Kasumi-1 (cell line): ENCODE measurements around the gene ALG14.
A peak's percentile ranks its signal among the peaks of the same experiment; 100 is the strongest.
"Not testable (repeated sequence)": the region's sequence is repeated elsewhere in the genome, so short reads cannot be mapped to it uniquely, and the experiment has no call there.

Experiments
- DNase-seq, 2 experiments: peaks; one replicate each; lab custom pipeline; 2025; lab: John Stamatoyannopoulos, UW

The ALG14 gene, protein sequence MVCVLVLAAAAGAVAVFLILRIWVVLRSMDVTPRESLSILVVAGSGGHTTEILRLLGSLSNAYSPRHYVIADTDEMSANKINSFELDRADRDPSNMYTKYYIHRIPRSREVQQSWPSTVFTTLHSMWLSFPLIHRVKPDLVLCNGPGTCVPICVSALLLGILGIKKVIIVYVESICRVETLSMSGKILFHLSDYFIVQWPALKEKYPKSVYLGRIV

DNA sequence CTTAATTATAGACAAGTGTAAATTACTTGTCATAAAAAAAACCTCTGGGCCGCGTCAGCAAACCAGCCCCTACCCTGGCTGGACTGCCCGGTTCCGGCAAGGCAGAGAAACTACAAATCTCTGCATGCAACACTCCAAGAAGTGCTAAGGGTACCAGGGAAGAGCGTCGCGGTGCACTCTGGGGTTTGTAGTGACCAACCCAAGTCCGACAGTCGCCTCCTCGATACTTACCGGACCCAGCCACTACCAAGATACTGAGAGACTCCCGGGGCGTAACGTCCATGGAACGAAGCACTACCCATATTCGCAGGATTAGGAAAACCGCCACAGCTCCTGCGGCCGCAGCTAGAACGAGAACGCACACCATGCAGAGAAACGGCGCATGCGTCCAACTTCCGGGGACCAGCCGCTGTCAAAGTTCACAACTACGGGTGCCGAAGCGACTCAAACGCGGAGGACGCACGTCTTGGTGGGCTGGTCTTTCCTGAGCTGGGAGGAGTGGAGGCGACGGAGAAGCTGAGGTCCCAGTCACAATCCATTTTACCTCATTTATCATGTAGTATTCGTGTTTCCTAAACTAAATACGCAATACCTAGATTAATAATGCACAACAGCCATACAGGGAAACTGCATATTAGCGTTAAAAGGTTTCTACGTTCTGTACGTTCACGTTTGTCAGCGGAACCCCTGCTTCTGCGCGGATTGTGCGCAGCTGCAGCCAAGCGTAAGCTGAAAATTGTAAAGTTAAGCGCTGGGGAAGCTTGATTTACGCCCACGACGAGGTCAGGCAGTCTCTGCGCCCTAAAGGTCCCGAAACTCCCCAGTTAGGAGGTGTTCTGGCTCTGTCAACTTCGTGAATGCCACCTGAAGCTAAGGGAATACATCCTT lies at the start of gene ALG14:
ALG14 (minus strand) TSS at position 420 of the 888 bp plus-strand sequence; CDS start at position 367, 53 bp downstream.
- DNase-seq = peak; percentile 94 to 96

- no peak for DNase-seq
Measured at GRCh38 chr1:95122151-95122697, 49.5 kb upstream of the ALG14 start.

DNA sequence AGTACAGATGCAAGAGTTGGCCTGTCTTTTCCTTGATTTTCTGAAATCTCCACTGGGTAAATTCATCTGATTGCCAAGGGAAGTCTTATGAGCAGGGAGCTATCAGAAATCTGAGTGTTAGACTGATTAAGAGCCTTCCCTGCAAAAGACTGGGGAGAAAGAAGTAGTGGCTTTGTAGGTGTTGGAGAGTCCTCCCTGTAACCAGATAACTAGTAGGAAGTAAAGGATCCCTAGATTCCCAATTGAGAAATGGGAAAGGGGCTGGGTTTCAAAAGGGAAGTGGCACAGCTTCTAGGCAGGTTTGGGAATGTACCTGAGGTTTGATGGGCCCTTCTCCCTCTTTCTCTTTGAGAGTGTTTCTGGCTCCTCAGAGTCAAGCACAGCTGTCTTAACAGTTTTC lies 46.5 kb upstream of the ALG14 start:
- no peak for DNase-seq

- no peak for DNase-seq
Measured at GRCh38 chr1:95118710-95119109, 46.0 kb upstream of the ALG14 start.

DNA sequence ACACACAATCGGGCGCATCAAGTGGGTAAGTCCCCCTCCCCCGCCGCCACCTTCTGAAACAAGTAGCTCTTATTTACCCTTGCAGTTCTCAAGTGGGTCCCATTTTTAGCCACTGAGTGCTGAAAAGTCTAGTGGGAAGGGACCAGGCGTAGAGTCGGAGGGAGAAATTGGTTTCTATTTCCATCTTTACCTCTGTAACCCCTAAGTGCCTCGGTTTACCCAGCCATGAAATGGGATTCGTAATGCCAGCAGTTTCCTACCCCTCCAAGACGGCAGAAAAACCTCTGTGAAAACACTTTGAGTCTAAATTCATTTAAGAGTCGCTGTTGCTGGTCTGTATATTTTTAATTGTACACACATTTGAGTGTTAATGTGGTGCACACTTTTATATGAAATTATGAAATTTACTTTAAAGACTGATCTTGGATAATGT lies 45.3 kb upstream of the ALG14 start:
- no peak for DNase-seq

DNA sequence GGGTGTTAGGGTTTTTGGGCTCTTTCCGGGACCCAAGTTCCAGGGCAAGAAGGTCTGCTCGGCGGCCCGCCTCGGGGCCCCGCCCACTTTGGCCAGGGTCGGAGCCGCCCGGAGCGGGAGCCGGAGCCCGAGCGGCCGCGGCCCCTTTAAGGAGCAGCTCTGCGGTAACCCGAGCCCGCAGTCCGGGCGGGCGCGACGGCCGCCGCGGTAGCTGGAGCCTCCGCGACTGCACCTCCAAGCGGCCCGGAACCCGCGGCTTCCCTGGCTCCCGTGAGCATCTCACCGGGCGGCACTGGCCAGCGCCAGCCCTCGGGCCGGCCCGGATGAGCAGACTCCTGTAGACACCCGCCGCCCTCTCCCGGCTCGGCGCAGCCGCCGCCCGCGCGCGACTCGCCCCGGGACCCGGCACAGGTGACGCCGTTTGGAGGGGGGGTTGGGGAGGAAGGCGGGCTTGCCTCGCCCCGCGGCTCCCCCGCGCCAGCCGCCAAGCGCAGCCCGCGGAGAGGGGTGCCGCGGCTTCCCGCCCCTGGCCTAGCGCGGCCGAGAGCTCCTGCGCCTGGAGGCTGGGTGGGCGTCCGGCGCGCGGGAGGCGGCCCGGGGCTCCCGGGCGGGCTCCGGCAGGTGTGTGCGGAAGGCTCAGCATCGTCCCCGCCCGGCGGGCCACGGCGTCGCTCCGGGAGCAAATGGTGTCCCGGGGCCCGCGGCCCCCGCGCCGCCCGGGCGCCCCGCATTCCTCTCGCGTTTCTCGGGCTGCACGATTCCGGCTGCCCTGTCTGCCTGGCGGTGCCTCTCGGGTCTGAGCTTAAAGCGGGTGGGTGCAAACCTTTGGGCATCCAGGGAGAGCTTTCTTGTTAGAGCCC lies 44.7 kb upstream of the ALG14 start, which contains the start of gene TLCD4:
TLCD4 (plus strand) TSS at position 149 of the 860 bp plus-strand sequence. CDS start 26,547 bp downstream, outside the sequence.
- no peak for DNase-seq

- DNase-seq = peak; percentile 49 to 72
Measured at GRCh38 chr1:95116580-95117206, 43.9 kb upstream of the ALG14 start.

DNA sequence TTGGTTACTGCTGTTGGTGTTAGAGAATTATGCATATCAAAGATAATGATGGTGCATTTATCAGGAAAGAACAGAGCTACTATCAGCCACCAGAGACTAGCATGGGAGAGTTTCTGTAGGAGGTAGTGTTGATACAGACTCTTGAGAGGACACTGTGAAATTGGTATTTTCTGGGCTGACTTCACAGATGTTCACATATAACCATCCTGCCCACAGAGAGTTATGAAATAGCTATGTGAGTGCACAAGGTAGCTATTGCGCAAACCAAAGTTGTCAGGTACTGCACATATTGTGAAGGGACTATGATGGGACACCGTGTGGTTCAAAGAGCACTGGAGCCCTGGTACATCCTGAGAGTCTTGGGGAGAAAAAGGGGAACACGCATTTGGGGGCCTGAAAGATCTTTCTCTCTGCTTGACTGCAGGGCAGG lies 43.0 kb upstream of the ALG14 start:
- DNase-seq = no peak

GRCh38 chr1:95113684-95114083 lies 40.9 kb upstream of the ALG14 start:
- no peak for DNase-seq

- DNase-seq = no peak
Measured at GRCh38 chr1:95111014-95111413, 38.3 kb upstream of the ALG14 start.

DNA sequence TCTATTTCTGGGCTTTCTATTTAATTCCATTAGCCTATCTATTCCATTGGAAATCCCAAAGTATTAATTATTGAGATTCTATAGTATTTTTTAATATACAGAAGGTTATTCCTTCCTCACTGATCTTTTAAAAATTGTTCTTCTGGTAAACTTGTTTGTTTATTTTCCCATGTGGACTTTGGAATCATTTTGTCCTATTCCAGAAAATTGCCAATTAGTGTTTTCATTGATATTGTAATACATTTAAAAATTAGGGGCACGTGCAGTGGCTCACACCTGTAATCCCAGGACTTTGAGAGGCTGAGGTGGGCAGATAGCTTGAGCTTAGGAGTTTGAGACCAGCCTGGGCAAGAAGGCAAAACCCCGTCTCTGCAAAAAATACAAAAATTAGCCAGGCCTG lies 36.0 kb upstream of the ALG14 start:
- DNase-seq = no peak

GRCh38 chr1:95098196-95098595 lies 25.4 kb upstream of the ALG14 start:
- DNase-seq = no peak

GRCh38 chr1:95097426-95097825 lies 24.7 kb upstream of the ALG14 start:
- DNase-seq = no peak

DNA sequence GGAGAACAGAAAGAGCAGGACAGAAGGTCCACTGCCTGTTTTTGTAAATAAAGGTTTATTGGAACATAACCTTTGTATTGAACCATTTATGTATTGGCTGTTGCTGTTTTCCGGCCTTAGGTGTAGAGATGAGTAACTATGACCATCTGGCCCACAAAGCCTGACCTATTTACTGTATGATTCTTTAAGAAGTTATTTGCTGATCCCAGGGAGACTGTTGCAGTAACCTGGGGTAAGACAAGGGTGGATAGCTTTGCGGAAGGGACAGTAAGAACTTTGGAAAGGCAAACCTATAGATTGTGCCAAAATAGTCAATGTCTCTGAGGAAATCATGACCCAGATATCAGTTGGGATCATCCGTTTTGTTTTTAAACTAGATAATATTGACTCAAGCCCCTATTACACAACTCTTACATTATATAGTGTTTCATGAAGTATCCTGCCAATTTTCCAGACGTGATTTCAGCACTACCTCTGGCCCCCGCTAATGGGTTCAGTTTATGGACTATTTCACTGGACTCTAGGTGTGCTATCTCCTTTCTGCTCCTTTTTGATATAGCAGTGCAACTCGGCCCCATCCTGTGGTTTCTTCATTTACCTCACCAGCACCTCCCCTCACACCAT lies 23.6 kb upstream of the ALG14 start:
- DNase-seq = no peak

DNA sequence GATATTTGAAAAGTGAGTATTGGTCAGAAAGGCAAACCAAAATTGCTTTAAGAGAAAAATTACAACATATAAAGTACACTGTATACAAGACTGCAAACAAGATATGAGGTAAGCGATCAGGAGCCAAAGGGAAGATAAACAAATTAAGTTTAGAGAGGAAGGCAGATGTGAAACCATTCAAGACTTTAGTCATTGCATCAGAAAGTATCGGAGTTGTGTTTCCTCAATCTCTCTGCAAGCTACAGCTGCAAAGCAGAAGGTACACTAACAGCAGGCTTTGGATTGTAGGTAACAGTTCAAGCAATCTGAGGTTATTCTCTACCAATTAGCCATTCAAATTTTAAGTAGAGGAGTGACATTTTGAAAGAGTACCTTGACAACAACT lies 23.1 kb upstream of the ALG14 start:
- DNase-seq = no peak

- DNase-seq = no peak
Measured at GRCh38 chr1:95094923-95095322, 22.2 kb upstream of the ALG14 start.

- DNase-seq = no peak
Measured at GRCh38 chr1:95093296-95093695, 20.5 kb upstream of the ALG14 start.

- not testable (repeated sequence) for DNase-seq
Measured at GRCh38 chr1:95092891-95093290, 20.1 kb upstream of the ALG14 start.

DNA sequence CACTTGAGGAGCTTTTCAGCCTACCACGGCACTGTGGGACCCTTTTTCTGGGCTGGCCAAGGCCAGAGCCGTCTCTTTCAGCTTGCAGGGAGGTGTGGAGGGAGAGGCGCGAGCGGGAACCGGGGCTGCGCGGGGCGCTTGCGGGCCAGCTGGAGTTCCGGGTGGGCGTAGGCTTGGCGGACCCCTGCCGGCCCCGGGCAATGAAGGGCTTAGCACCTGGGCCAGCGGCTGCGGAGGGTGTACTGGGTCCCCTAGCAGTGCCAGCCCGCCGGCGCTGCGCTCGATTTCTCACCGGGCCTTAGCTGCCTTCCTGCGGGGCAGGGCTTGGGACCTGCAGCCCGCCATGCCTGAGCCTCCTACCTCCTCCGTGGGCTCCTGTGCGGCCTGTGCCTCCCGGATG lies 18.5 kb upstream of the ALG14 start:
- DNase-seq = not testable (repeated sequence)

- DNase-seq = no peak
Measured at GRCh38 chr1:95089650-95090287, 17.0 kb upstream of the ALG14 start.
